ENCODE data around the gene ALLC. TPM values are rescaled to one million over a fixed set of nuclear protein-coding genes. Genes with fewer than 3 reads are reported as not detected.

The ALLC gene
- total RNA-seq, 1 experiment from 2014 or later: not detected

GRCh38 chr2:3739313-3739712 is 81.3 kb downstream of the ALLC start:
- no peaks in the 10 kb centered on the region for H3K9me3 ChIP-seq
- no peaks in the 10 kb centered on the region for H3K36me3 ChIP-seq
- no peaks in the 10 kb centered on the region for H3K27me3 ChIP-seq
- DNase-seq: no peak
- H3K4me3 ChIP-seq: no peak overlapping the region

- H3K4me3 ChIP-seq: no peak overlapping the region
- no peaks in the 10 kb centered on the region; the same call in 1 of the 2 replicates for H3K27me3 ChIP-seq
- H3K36me3 ChIP-seq: no peaks in the 10 kb centered on the region
- no peaks in the 10 kb centered on the region for H3K9me3 ChIP-seq
- no peak for DNase-seq
Measured at GRCh38 chr2:3741396-3741795, 83.4 kb downstream of the ALLC start.

- no peaks in the 10 kb centered on the region for H3K9me3 ChIP-seq
- no peaks in the 10 kb centered on the region for H3K36me3 ChIP-seq
- no peak for DNase-seq
- H3K27me3 ChIP-seq: no peaks in the 10 kb centered on the region; the same call in 1 of the 2 replicates
- H3K4me3 ChIP-seq: no peak overlapping the region
Measured at GRCh38 chr2:3741867-3742602, 84.0 kb downstream of the ALLC start.

- no peak for DNase-seq
- H3K36me3 ChIP-seq: no peaks in the 10 kb centered on the region
- H3K9me3 ChIP-seq: no peaks in the 10 kb centered on the region
- H3K4me3 ChIP-seq: no peak overlapping the region
- H3K27me3 ChIP-seq: no peaks in the 10 kb centered on the region; the same call in 1 of the 2 replicates
Measured at GRCh38 chr2:3742743-3743508, 84.9 kb downstream of the ALLC start.

- DNase-seq: no peak
- Histone ChIP-seq H3K9me3 (no peaks in the 10 kb centered on the region), H3K27me3 (no peaks in the 10 kb centered on the region; the same call in 1 of the 2 replicates), H3K4me3 (no peak overlapping the region), H3K36me3 (no peaks in the 10 kb centered on the region)
Measured at GRCh38 chr2:3743951-3744555, 86.1 kb downstream of the ALLC start.

- no peaks in the 10 kb centered on the region; the same call in 1 of the 2 replicates for H3K27me3 ChIP-seq
- no peak for DNase-seq
- H3K4me3 ChIP-seq: no peak overlapping the region
- H3K36me3 ChIP-seq: no peaks in the 10 kb centered on the region
- H3K9me3 ChIP-seq: no peaks in the 10 kb centered on the region
Measured at GRCh38 chr2:3745920-3746319, 87.9 kb downstream of the ALLC start.

GRCh38 chr2:3747032-3747654 is 89.1 kb downstream of the ALLC start:
- DNase-seq: no peak

GRCh38 chr2:3747826-3748225 is 89.8 kb downstream of the ALLC start:
- Histone ChIP-seq H3K9me3 (no peaks in the 10 kb centered on the region), H3K36me3 (no peaks in the 10 kb centered on the region), H3K27me3 (no peaks in the 10 kb centered on the region; the same call in 1 of the 2 replicates), H3K4me3 (no peak overlapping the region)
- no peak for DNase-seq

More at GRCh38 chr2:3747032-3747654, 89.1 kb downstream of the ALLC start:
- Histone ChIP-seq H3K9me3 (no peaks in the 10 kb centered on the region), H3K36me3 (no peaks in the 10 kb centered on the region), H3K27me3 (no peaks in the 10 kb centered on the region; the same call in 1 of the 2 replicates), H3K4me3 (no peak overlapping the region)

GRCh38 chr2:3749201-3749600 is 91.2 kb downstream of the ALLC start:
- Histone ChIP-seq H3K27me3 (no peaks in the 10 kb centered on the region; the same call in 1 of the 2 replicates), H3K9me3 (no peaks in the 10 kb centered on the region), H3K4me3 (no peak overlapping the region), H3K36me3 (no peaks in the 10 kb centered on the region)
- no peak for DNase-seq

- no peak overlapping the region for H3K4me3 ChIP-seq
- H3K27me3 ChIP-seq: no peaks in the 10 kb centered on the region
- no peaks in the 10 kb centered on the region for H3K36me3 ChIP-seq
- H3K9me3 ChIP-seq: no peaks in the 10 kb centered on the region
- DNase-seq: no peak
Measured at GRCh38 chr2:3751251-3751650, 93.3 kb downstream of the ALLC start.

GRCh38 chr2:3751806-3752205 is 93.8 kb downstream of the ALLC start:
- no peak for DNase-seq
- Histone ChIP-seq H3K27me3 (no peaks in the 10 kb centered on the region), H3K9me3 (no peaks in the 10 kb centered on the region), H3K4me3 (no peak overlapping the region), H3K36me3 (no peaks in the 10 kb centered on the region)

Other genes with a start within 250 kb of the ALLC start
- 75.8 and 78.9 TPM in 2 replicates for gene ADI1, start 138.7 kb upstream of the ALLC start, total RNA-seq (2014; rRNA removed; shearing (Covaris generic); ENCODE audit: low replicate concordance)
- 26.0 and 71.0 TPM in 2 replicates for gene RNASEH1, start 99.9 kb upstream of the ALLC start, total RNA-seq (2014; rRNA removed; shearing (Covaris generic); ENCODE audit: low replicate concordance)
- 3,110 and 4,078 TPM in 2 replicates for gene RPS7, start 82.9 kb upstream of the ALLC start, total RNA-seq (2014; rRNA removed; shearing (Covaris generic); ENCODE audit: low replicate concordance)
- gene COLEC11, start 63.1 kb upstream of the ALLC start, total RNA-seq (2014; rRNA removed; shearing (Covaris generic); ENCODE audit: low replicate concordance): 2.1 TPM in 1 of 2 replicates, not detected in the other
- gene DCDC2C, start 45.4 kb downstream of the ALLC start, total RNA-seq (2014; rRNA removed; shearing (Covaris generic); ENCODE audit: low replicate concordance): not detected in 2 replicates